ENCODE data around the gene OR5K1.

GRCh38 chr3:98445949-98446406 is 17.0 kb upstream of the OR5K1 start:
- TF ChIP-seq CTCF (conservative IDR thresholded peaks at IDR 0.05; ENCODE audit: low read depth, low read length): no peak
- no peak for TF ChIP-seq EZH2 (IDR thresholded peaks at IDR 0.05; ENCODE audit: borderline replicate concordance, low read depth, low read length, poor library complexity, severe bottlenecking)

Data from A673 (cell line).